Measurements from ENCODE around the gene CSNK1G3. TPM values are rescaled to one million over a fixed set of nuclear protein-coding genes. Genes with fewer than 3 reads are reported as not detected.

The CSNK1G3 gene
- total RNA-seq, 1 donor = 91.2 TPM

- H3K4me3 ChIP-seq (ENCODE audit: insufficient read depth, low read length) = no peak overlapping the region
- no peaks in the 10 kb centered on the region for H3K4me1 ChIP-seq (ENCODE audit: insufficient read depth, low read length)
- no peak overlapping the region for H2AFZ ChIP-seq (ENCODE audit: low read length)
- H3K27ac ChIP-seq (ENCODE audit: low read depth, low read length) = no peak overlapping the region
- H3K4me2 ChIP-seq (ENCODE audit: insufficient read depth, low read length) = no peak overlapping the region
- H4K20me1 ChIP-seq (ENCODE audit: insufficient read depth, low read length) = peaks cover 14% of the 10 kb centered on the region
- DNase-seq (ENCODE audit: insufficient read length, low spot score, missing footprints) = no peak
- H3K9me3 ChIP-seq (ENCODE audit: low read depth, low read length) = no peaks in the 10 kb centered on the region
- peak; percentile 41 for TF ChIP-seq CTCF (IDR thresholded peaks at IDR 0.05; ENCODE audit: extremely low read depth, low read depth, low read length)
- peaks cover 82% of the 10 kb centered on the region for H3K79me2 ChIP-seq (ENCODE audit: insufficient read depth, low read length)
- no peaks in the 10 kb centered on the region for H3K27me3 ChIP-seq (ENCODE audit: insufficient read depth, low read length)
- no peaks in the 10 kb centered on the region for H3K36me3 ChIP-seq (ENCODE audit: insufficient read depth, low read length)
Observed at GRCh38 chr5:123545506-123545905, 33.5 kb downstream of the CSNK1G3 start.

GRCh38 chr5:123546657-123547056 lies 34.7 kb downstream of the CSNK1G3 start:
- no peak overlapping the region for H2AFZ ChIP-seq (ENCODE audit: low read length)
- DNase-seq (ENCODE audit: insufficient read length, low spot score, missing footprints) = no peak
- no peak for TF ChIP-seq CTCF (IDR thresholded peaks at IDR 0.05; ENCODE audit: extremely low read depth, low read depth, low read length)
- H3K4me1 ChIP-seq (ENCODE audit: insufficient read depth, low read length) = no peaks in the 10 kb centered on the region
- no peaks in the 10 kb centered on the region for H3K36me3 ChIP-seq (ENCODE audit: insufficient read depth, low read length)
- H4K20me1 ChIP-seq (ENCODE audit: insufficient read depth, low read length) = peaks cover 15% of the 10 kb centered on the region
- no peaks in the 10 kb centered on the region for H3K9me3 ChIP-seq (ENCODE audit: low read depth, low read length)
- no peak overlapping the region for H3K4me3 ChIP-seq (ENCODE audit: insufficient read depth, low read length)
- peaks cover 71% of the 10 kb centered on the region for H3K79me2 ChIP-seq (ENCODE audit: insufficient read depth, low read length)
- no peak overlapping the region for H3K4me2 ChIP-seq (ENCODE audit: insufficient read depth, low read length)
- H3K27ac ChIP-seq (ENCODE audit: low read depth, low read length) = no peak overlapping the region
- H3K27me3 ChIP-seq (ENCODE audit: insufficient read depth, low read length) = no peaks in the 10 kb centered on the region

DNA sequence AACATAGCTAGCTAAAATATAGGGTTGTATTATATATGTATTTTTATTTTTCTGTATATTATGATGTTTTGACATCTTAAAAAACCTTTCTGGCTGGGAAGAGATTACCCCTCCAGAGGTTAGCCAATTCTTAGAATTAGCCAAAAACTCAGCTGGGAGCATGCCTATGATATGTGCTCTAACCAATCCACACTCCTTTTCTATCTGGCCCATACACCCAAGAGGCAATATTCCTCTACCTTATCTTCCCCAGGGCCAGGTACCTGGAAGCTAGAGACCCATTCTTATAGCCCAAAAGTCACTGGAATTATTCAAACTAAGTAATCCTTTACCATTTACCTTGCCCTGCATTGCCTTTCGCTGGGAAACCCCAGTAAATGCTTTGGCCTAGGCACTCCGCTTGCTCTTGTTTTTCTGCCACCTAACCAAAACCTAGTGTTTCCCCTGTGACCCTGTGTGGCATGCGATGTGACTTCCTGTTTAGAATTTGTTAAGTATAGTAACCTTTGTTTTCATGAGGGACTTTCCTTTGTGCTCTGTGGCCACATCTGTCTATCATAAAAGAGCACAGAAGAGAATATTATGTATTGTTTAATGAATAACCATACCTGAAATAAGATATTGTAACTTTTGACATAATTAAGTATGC lies 37.4 kb downstream of the CSNK1G3 start:
- DNase-seq (ENCODE audit: insufficient read length, low spot score, missing footprints) = no peak
- Histone ChIP-seq H3K27me3 (ENCODE audit: insufficient read depth, low read length) (no peaks in the 10 kb centered on the region), H4K20me1 (ENCODE audit: insufficient read depth, low read length) (peaks cover 15% of the 10 kb centered on the region), H3K36me3 (ENCODE audit: insufficient read depth, low read length) (no peaks in the 10 kb centered on the region), H3K79me2 (ENCODE audit: insufficient read depth, low read length) (peaks cover 49% of the 10 kb centered on the region), H2AFZ (ENCODE audit: low read length) (no peak overlapping the region), H3K4me2 (ENCODE audit: insufficient read depth, low read length) (no peak overlapping the region), H3K4me1 (ENCODE audit: insufficient read depth, low read length) (no peaks in the 10 kb centered on the region), H3K27ac (ENCODE audit: low read depth, low read length) (no peak overlapping the region), H3K9me3 (ENCODE audit: low read depth, low read length) (no peaks in the 10 kb centered on the region), H3K4me3 (ENCODE audit: insufficient read depth, low read length) (no peak overlapping the region)
- TF ChIP-seq CTCF (IDR thresholded peaks at IDR 0.05; ENCODE audit: extremely low read depth, low read depth, low read length) = no peak

DNA sequence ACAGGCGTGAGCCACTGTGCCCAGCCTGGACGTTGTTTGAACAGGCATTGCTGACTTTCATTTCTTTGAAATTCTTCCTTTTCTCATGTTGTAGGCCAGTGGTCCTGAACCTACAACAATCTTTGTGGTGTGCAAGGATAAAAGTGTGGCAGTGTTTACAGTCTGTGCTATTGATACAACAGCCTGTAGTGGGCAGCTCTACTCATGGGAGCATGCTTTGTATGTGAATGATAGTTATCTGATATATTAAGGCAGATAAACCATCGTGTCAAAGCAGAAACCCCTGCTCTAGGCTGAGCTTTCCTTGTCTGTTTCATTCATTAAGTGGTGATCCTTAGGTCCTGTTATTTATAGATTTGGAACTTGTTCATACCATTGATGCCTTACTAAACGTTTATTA lies 42.6 kb downstream of the CSNK1G3 start:
- peaks cover 20% of the 10 kb centered on the region for H3K79me2 ChIP-seq (ENCODE audit: insufficient read depth, low read length)

More for the DNA sequence above, 42.6 kb downstream of the CSNK1G3 start:
- no peak for DNase-seq (ENCODE audit: insufficient read length, low spot score, missing footprints)
- no peaks in the 10 kb centered on the region for H3K36me3 ChIP-seq (ENCODE audit: insufficient read depth, low read length)
- H2AFZ ChIP-seq (ENCODE audit: low read length) = no peak overlapping the region
- no peaks in the 10 kb centered on the region for H3K9me3 ChIP-seq (ENCODE audit: low read depth, low read length)
- H3K27me3 ChIP-seq (ENCODE audit: insufficient read depth, low read length) = no peaks in the 10 kb centered on the region
- H3K4me1 ChIP-seq (ENCODE audit: insufficient read depth, low read length) = peaks cover 10% of the 10 kb centered on the region
- H3K4me2 ChIP-seq (ENCODE audit: insufficient read depth, low read length) = no peak overlapping the region
- H4K20me1 ChIP-seq (ENCODE audit: insufficient read depth, low read length) = peaks cover 11% of the 10 kb centered on the region
- no peak overlapping the region for H3K27ac ChIP-seq (ENCODE audit: low read depth, low read length)
- H3K4me3 ChIP-seq (ENCODE audit: insufficient read depth, low read length) = no peak overlapping the region
- TF ChIP-seq CTCF (IDR thresholded peaks at IDR 0.05; ENCODE audit: extremely low read depth, low read depth, low read length) = peak; percentile 6
